ENCODE measurements around the gene BTBD16. TPM values are rescaled to one million over a fixed set of nuclear protein-coding genes. Genes with fewer than 3 reads are reported as not detected.

BTBD16 gene
- total RNA-seq, 2 experiments from 2014 or later: not detected

DNA sequence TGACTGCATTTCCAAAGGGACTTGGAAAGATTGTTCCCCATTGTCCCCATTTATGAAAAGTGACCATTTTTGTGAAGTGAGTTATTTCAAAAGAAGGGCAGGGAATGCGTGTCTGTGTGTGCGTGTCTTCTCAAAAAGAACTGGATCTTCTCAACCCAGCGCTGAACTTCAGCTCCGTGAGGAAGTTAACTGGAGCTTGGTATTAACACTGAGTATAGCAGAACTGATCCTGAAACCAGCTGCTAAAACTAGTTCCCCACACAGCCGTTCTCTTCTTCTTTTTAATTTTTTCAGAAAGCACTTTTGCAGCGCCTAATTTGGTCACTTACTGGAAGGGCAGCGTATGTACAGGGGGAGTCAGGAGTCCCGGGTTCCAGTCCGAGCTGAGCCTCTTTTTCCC is 57.6 kb downstream of the BTBD16 start:
- DNase-seq (no peak), ATAC-seq (no peak)
- Mint-ChIP-seq H3K9me3 (ENCODE audit: low read depth) (no peaks in the 10 kb centered on the region), H3K4me1 (peaks cover 9% of the 10 kb centered on the region), H3K27ac (no peak overlapping the region), H3K4me3 (no peak overlapping the region), H3K36me3 (no peaks in the 10 kb centered on the region), H3K27me3 (peaks cover 40% of the 10 kb centered on the region)
- CTCF ChIA-PET: no interaction called here

DNA sequence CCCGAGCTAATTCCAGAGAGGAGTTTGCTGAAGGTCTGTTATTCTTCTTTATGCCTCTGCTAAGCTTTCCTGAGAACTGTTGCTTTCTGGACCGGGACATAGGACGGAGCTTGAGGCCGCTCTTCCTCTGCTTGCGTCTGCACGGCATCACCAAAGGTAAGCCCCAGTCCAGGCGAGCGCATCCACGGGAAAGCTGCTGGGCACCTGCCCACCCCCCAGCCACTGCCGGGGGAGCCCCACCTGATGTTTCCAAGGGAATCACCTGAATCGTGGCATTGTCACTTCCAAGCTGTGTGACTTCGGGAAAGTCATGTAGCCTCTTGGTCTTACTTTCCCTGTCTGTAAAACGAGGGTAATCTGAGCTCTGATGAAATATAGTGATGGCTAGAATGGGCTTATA is 58.3 kb downstream of the BTBD16 start:
- ATAC-seq (no peak), DNase-seq (no peak)
- H3K4me1 Mint-ChIP-seq: peaks cover 9% of the 10 kb centered on the region
- no peaks in the 10 kb centered on the region for H3K36me3 Mint-ChIP-seq
- H3K9me3 Mint-ChIP-seq (ENCODE audit: low read depth): no peaks in the 10 kb centered on the region
- no peak overlapping the region for H3K27ac Mint-ChIP-seq
- H3K4me3 Mint-ChIP-seq: no peak overlapping the region
- peaks cover 40% of the 10 kb centered on the region for H3K27me3 Mint-ChIP-seq
- CTCF ChIA-PET: interaction anchor here (1.3 kb wide), 1 partner anchor 30 kb away, joined by 3 read pairs; no protein-coding TSS in a partner anchor

GRCh38 chr10:122331100-122331499 is 60.0 kb downstream of the BTBD16 start:
- ATAC-seq: no peak
- peaks cover 43% of the 10 kb centered on the region for H3K27me3 Mint-ChIP-seq

GRCh38 chr10:122331615-122332446 is 60.7 kb downstream of the BTBD16 start:
- ATAC-seq (no peak), DNase-seq (no peak)
- Mint-ChIP-seq H3K27ac (no peak overlapping the region), H3K36me3 (no peaks in the 10 kb centered on the region), H3K27me3 (peaks cover 45% of the 10 kb centered on the region), H3K4me1 (peaks cover 9% of the 10 kb centered on the region), H3K9me3 (ENCODE audit: low read depth) (no peaks in the 10 kb centered on the region), H3K4me3 (no peak overlapping the region)
- CTCF ChIA-PET: no interaction called here

More at GRCh38 chr10:122331100-122331499, 60.0 kb downstream of the BTBD16 start:
- peaks cover 9% of the 10 kb centered on the region for H3K4me1 Mint-ChIP-seq
- H3K4me3 Mint-ChIP-seq: no peak overlapping the region
- CTCF ChIA-PET: no interaction called here
- DNase-seq: no peak
- no peak overlapping the region for H3K27ac Mint-ChIP-seq
- no peaks in the 10 kb centered on the region for H3K36me3 Mint-ChIP-seq
- H3K9me3 Mint-ChIP-seq (ENCODE audit: low read depth): no peaks in the 10 kb centered on the region

DNA sequence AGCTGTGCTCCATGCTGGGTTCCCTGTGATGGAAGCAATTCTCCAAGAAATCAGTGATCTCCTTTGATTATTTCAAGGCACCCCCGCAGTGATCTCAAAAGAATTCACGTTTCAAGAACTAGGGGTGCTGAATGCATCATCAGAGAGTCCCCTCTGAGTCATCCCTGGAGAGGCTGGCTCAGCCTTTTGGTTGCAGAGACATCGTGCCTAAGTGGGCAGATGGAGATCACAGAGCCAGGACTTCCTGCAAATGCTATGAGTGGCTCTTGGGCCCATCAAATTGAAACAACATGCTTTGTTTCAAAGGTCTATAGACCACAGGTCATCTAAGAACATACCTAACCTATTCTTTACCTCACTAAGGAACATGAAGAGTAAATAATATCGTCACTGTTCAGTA is 61.9 kb downstream of the BTBD16 start:
- H3K27me3 Mint-ChIP-seq: peaks cover 45% of the 10 kb centered on the region
- peak; percentile 84 for ATAC-seq
- no peak overlapping the region for H3K27ac Mint-ChIP-seq
- no peaks in the 10 kb centered on the region for H3K9me3 Mint-ChIP-seq (ENCODE audit: low read depth)
- no peaks in the 10 kb centered on the region for H3K36me3 Mint-ChIP-seq
- no peak overlapping the region for H3K4me3 Mint-ChIP-seq
- CTCF ChIA-PET: interaction anchor here (1.6 kb wide), 1 partner anchor 34 kb away, joined by 4 read pairs; no protein-coding TSS in a partner anchor
- H3K4me1 Mint-ChIP-seq: peaks cover 9% of the 10 kb centered on the region
- peak; percentile 71 for DNase-seq

DNA sequence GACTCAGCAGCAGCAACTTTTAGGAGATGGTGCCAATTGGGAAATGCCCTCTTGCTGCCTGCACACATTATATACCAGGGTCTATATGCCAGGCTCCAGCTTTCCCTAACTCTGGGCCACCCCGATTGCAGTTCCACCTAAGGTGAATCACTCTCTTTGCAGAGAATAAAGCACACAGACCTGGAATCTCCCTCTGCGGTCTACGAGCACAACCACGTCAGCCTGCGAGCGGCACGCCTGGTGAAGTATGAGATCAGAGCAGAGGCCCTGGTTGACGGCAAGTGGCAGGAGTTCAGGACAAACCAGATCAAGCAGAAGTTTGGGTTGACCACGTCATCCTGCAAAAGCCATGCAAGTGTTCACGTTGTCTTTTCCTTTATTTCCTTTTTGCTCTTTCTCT is 65.2 kb downstream of the BTBD16 start:
- Mint-ChIP-seq H3K4me1 (peaks cover 9% of the 10 kb centered on the region), H3K27ac (no peak overlapping the region), H3K9me3 (ENCODE audit: low read depth) (no peaks in the 10 kb centered on the region), H3K4me3 (no peak overlapping the region), H3K27me3 (peaks cover 48% of the 10 kb centered on the region), H3K36me3 (no peaks in the 10 kb centered on the region)
- peak; percentile 30 for DNase-seq
- ATAC-seq: no peak
- CTCF ChIA-PET: interaction anchor here (1.6 kb wide), 1 partner anchor 313 kb away, joined by 3 read pairs; no protein-coding TSS in a partner anchor

DNA sequence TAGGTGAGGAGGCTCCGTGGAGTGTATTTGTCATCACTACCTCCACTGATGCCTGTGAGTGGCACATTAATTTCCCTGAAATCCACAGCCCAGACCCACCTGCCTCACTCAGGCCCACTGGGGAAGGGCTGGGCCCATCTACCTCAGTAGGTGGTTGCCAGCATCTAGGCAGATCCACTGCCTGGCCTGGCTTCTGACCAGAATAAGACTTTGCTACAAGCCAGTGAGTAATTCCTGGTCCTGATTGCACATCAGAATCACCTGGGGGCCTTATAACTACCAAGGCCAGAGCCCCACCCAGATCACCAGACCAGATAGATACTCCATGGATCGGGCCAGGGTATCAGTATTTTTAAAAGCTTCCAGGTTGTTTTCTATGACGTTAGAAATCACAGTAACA is 65.9 kb downstream of the BTBD16 start:
- Mint-ChIP-seq H3K4me3 (no peak overlapping the region), H3K9me3 (ENCODE audit: low read depth) (no peaks in the 10 kb centered on the region), H3K27ac (no peak overlapping the region), H3K27me3 (peaks cover 44% of the 10 kb centered on the region), H3K36me3 (no peaks in the 10 kb centered on the region), H3K4me1 (peaks cover 9% of the 10 kb centered on the region)
- DNase-seq (peak; percentile 5), ATAC-seq (no peak)
- CTCF ChIA-PET: no interaction called here

GRCh38 chr10:122338609-122339441 is 67.7 kb downstream of the BTBD16 start:
- Mint-ChIP-seq H3K4me1 (peaks cover 4% of the 10 kb centered on the region), H3K27me3 (peaks cover 36% of the 10 kb centered on the region), H3K27ac (no peak overlapping the region), H3K9me3 (ENCODE audit: low read depth) (no peaks in the 10 kb centered on the region), H3K36me3 (no peaks in the 10 kb centered on the region), H3K4me3 (no peak overlapping the region)
- ATAC-seq: no peak
- DNase-seq: peak; percentile 25
- CTCF ChIA-PET: interaction anchor here (1.7 kb wide), 1 partner anchor 96 kb away, joined by 5 read pairs; no protein-coding TSS in a partner anchor

DNA sequence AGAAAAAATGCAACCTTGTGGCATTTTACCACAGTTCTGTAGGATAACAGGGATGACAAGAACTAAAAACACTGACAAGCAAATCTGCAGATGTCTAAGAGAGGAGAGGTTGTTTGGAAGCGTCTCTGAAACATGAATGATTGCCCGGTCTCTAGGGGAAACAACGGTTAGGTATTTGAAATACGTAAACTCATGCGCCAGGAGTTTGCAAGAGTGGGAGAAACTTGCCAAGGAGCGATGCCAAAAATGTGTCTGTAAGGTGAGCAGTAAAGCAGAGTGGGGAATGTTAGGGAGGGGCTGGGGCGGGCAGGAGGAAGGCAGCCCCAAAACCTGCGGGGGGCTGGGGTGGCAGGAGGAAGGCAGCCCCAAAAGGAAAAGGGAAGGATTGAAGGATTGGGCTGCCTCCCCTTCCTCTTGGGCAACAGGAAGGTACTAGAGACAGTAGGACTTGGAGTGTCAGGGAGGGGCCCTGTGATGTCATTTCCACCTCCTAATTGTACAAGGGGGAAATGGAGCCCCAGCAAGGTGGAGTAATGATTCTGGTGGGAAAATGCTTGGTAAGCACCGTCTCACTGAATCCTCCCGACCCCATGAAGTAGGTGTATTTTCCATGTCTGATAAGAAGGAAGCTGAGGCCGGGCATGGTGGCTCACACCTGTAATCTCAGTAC is 70.2 kb downstream of the BTBD16 start:
- Mint-ChIP-seq H3K27ac (no peak overlapping the region), H3K36me3 (no peaks in the 10 kb centered on the region), H3K4me1 (peaks cover 4% of the 10 kb centered on the region), H3K27me3 (peaks cover 33% of the 10 kb centered on the region), H3K4me3 (no peak overlapping the region), H3K9me3 (ENCODE audit: low read depth) (no peaks in the 10 kb centered on the region)
- CTCF ChIA-PET: interaction anchor here (0.9 to 4.4 kb wide), 2 partner anchors 42 to 94 kb away, joined by 3 to 30 read pairs; no protein-coding TSS in a partner anchor
- DNase-seq (peak; percentile 1), ATAC-seq (no peak)

- ATAC-seq (peak; percentile 42), DNase-seq (peak; percentile 63)
- Mint-ChIP-seq H3K36me3 (no peaks in the 10 kb centered on the region), H3K9me3 (ENCODE audit: low read depth) (no peaks in the 10 kb centered on the region), H3K4me3 (no peak overlapping the region), H3K27me3 (peaks cover 25% of the 10 kb centered on the region), H3K4me1 (peaks cover 4% of the 10 kb centered on the region), H3K27ac (no peak overlapping the region)
- CTCF ChIA-PET: interaction anchor here (0.8 to 4.4 kb wide), 10 partner anchors 15 to 223 kb away, joined by 3 to 30 read pairs (median 4); partner anchors contain the start of gene PLEKHA1
Observed at GRCh38 chr10:122342293-122343134, 71.4 kb downstream of the BTBD16 start.

- Mint-ChIP-seq H3K4me1 (peaks cover 4% of the 10 kb centered on the region), H3K27me3 (peaks cover 25% of the 10 kb centered on the region), H3K27ac (no peak overlapping the region), H3K36me3 (no peaks in the 10 kb centered on the region), H3K4me3 (no peak overlapping the region), H3K9me3 (ENCODE audit: low read depth) (no peaks in the 10 kb centered on the region)
- DNase-seq (no peak), ATAC-seq (no peak)
- CTCF ChIA-PET: interaction anchor here (0.8 to 4.4 kb wide), 12 partner anchors 14 to 222 kb away, joined by 3 to 30 read pairs (median 4); partner anchors contain the start of gene PLEKHA1
Observed at GRCh38 chr10:122343135-122343800, 72.2 kb downstream of the BTBD16 start.

- no peak overlapping the region for H3K4me3 Mint-ChIP-seq
- H3K9me3 Mint-ChIP-seq (ENCODE audit: low read depth): no peaks in the 10 kb centered on the region
- no peak for DNase-seq
- no peak overlapping the region for H3K27ac Mint-ChIP-seq
- H3K36me3 Mint-ChIP-seq: no peaks in the 10 kb centered on the region
- no peak for ATAC-seq
- H3K4me1 Mint-ChIP-seq: peaks cover 4% of the 10 kb centered on the region
- CTCF ChIA-PET: interaction anchor here (0.8 to 4.4 kb wide), 6 partner anchors 11 to 91 kb away, joined by 3 to 30 read pairs (median 3); no protein-coding TSS in a partner anchor
- H3K27me3 Mint-ChIP-seq: peaks cover 25% of the 10 kb centered on the region
Observed at GRCh38 chr10:122343936-122344335, 72.8 kb downstream of the BTBD16 start.
